AG10803 (cell line): ENCODE results near the gene SNX9.
"Not testable (repeated sequence)": the region's sequence is repeated elsewhere in the genome, so short reads cannot be mapped to it uniquely, and the experiment has no call there.

Experiments
- DNase-seq: peaks from one replicate; pipeline ENCODE4 v3.0.0; 2010; ENCODE audit warnings: low read depth
- H3K4me3 ChIP-seq: 2 replicates; pipeline ENCODE4 v1.5.1; 2011; ENCODE audit warnings: mild to moderate bottlenecking, low read length, control low read depth
- CTCF ChIP-seq: conservative IDR thresholded peaks from 2 replicates; pipeline ENCODE4 v1.5.1; 2011; ENCODE audit warnings: mild to moderate bottlenecking, low read length, control low read depth, inconsistent platforms

The SNX9 gene

GRCh38 chr6:157850030-157850429, 27.0 kb downstream of the SNX9 start:
- no peak for DNase-seq
- no peak for TF ChIP-seq CTCF
- H3K4me3 ChIP-seq: no peak overlapping the region

- TF ChIP-seq CTCF: no peak
- no peak for DNase-seq
- no peak overlapping the region for H3K4me3 ChIP-seq
Observed at GRCh38 chr6:157853018-157853805, 30.2 kb downstream of the SNX9 start.

- H3K4me3 ChIP-seq: no peak overlapping the region
- no peak for DNase-seq
- TF ChIP-seq CTCF: no peak
Observed at GRCh38 chr6:157853902-157854502, 31.0 kb downstream of the SNX9 start.

- H3K4me3 ChIP-seq: no peak overlapping the region
- TF ChIP-seq CTCF: no peak
- no peak for DNase-seq
Observed at GRCh38 chr6:157855325-157855724, 32.3 kb downstream of the SNX9 start.

- not testable (repeated sequence) for DNase-seq, H3K4me3 ChIP-seq
Observed at GRCh38 chr6:157855804-157856203, 32.8 kb downstream of the SNX9 start.

- H3K4me3 ChIP-seq, DNase-seq: not testable (repeated sequence)
Observed at GRCh38 chr6:157858664-157859063, 35.6 kb downstream of the SNX9 start.

GRCh38 chr6:157859775-157860504, 36.9 kb downstream of the SNX9 start:
- DNase-seq: no peak
- no peak for TF ChIP-seq CTCF
- no peak overlapping the region for H3K4me3 ChIP-seq

- no peak for TF ChIP-seq CTCF
- DNase-seq: no peak
Observed at GRCh38 chr6:157860505-157860991, 37.5 kb downstream of the SNX9 start.

More at GRCh38 chr6:157860505-157860991, 37.5 kb downstream of the SNX9 start:
- no peak overlapping the region for H3K4me3 ChIP-seq
